GM19023 (cell line): ENCODE measurements around the gene ANGPTL5.
"Not testable (repeated sequence)": the region's sequence is repeated elsewhere in the genome, so short reads cannot be mapped to it uniquely, and the experiment has no call there.

Experiments used
- ATAC-seq: cut with Tn5 transposase; IDR thresholded peaks from one replicate; pipeline ENCODE4 v1.9.1; 2021; ENCODE audit warnings: mild to moderate bottlenecking, moderate library complexity; ENCODE audit not compliant: unreplicated experiment

The ANGPTL5 gene

DNA sequence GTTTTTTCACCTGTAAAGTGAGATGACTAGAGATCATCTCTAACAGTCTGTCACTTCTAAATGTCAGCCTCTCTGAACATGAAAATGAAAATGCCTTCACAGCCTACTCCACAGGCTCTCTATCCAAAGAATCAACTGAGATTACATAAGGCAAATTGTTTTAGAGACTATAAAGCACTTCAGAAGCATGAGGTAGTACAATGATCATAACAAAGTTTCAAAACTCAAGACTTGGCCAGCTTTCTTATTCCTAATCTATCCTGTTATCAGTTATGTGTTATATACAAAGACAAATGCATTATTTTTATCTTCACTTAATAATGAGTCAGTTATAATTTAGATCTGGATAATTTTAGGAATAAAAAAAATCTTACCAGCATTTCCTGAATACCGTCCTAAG, 21.8 kb downstream of the ANGPTL5 start:
- no peak for ATAC-seq

DNA sequence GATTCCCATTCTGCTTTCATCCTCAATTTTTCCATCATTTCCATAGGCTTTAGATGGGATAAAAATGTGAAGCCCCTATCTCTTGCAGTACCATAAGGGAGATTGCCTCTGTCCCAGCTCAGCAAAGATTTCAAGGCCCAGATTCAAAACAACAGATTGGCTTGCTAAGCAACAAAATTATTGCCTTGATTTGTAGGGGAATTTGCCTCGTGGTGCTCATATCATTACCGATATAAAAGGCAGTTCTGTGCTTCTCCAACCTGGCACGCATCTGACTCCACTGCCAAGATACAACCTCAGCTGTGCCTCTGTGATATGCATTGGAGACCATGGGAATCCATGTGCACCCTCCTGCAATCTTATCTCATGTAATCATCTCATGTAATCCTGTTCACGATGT, 26.6 kb downstream of the ANGPTL5 start:
- no peak for ATAC-seq

DNA sequence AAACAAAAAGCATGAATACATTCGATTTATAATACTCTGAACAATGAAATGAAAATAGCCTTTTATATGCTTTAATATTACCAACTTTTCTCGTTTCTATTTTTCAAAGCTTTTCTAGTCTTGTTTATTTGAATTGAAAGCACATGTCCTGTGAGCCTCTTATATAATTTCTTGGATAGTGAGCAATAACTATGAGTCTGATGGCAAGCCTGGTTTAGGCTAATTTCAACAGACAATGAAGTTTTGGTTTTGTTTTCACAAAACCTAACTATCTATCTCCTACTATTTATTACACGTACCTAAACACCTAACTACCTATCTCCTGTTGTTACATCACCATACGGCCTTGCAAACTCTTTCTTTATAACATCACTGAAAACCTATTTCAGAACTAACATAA, 30.7 kb downstream of the ANGPTL5 start:
- ATAC-seq, result no peak

DNA sequence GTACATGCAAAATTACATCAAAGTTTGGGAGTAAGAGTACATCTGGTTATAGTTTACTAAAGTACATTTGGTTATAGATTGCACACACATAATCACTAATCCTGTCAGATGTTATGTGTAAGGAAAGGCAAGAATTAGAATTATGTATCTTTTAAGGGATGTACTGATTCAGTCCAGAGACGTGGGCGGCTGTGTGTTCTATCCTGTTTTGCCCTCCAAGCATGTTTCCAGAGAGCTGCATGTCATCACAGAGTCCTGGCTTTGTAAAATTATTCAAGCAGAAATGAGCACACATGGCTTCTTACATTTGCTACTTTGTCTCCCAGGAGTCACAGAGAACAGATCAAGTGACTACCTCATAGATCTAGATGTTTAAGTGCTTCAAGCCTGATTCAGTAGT, 34.7 kb downstream of the ANGPTL5 start:
- no peak for ATAC-seq

DNA sequence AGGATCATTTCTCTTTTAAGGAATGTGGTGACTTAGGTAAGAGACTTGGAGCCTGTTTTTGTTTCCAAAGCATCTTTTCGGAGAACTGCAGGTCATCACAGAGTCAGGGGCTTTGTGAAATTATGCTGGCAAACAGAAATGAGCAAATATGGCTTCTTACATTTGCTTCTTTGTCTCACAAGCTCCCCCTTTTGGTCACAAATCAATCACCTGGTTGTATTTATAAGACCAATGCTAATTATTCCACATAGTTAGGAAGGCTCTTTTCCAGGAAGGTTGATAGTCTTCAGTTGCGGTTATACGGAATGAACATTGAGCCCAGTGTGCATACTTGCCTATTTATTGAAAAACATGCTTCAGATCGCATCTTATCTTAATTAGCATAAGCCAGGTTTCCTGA, 36.1 kb downstream of the ANGPTL5 start:
- ATAC-seq, result no peak

DNA sequence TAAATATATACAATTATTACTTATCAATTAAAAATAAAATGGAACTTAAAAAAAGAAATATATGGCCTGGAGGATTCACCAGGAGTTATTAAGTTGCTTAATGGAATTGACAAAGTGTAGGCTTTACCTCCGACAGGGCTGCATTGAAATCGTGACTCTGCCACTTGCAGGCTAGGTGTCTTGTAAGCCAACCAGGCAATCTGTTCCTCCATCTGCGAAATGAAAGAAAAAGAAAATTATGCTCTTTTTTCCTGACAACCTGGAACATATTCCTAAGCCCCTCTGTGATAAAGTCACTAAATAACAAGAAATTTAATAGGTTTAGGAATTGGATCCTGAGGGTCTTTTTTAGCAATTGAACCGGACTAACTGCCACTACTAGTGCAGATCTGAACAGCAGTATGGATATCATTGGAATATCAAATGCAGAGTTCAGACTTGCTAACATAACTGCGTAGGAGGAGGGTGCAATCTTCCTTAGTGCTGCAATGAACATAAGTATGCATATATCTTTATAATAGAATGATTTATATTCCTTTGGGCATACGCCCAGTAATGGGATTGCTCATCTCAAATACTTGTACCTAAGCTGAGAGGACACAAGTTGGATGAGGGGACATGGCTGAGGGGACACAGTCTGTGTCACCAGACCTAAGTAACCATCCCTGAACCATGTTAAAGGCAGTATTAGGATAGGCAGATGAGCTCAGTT, 44.0 kb downstream of the ANGPTL5 start:
- ATAC-seq, result no peak

DNA sequence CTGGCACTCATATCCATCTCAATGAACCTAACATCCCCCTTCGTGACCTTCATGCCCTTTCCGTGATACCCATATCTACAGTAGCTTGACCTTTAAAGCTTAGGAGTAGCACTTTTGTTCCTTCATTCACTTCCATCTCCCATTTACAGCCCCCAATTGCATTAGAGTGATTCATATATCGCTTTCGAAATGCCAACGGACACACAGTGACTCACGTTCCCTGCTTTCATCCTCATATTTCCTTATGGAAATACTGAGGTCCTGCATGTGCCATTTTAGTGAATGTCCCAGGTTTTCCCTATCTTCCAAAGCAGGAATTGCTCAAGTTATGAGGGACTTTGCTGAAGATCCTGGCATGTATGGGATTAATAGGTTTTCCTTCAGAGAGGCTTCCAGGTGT, 45.8 kb downstream of the ANGPTL5 start:
- ATAC-seq, result no peak

DNA sequence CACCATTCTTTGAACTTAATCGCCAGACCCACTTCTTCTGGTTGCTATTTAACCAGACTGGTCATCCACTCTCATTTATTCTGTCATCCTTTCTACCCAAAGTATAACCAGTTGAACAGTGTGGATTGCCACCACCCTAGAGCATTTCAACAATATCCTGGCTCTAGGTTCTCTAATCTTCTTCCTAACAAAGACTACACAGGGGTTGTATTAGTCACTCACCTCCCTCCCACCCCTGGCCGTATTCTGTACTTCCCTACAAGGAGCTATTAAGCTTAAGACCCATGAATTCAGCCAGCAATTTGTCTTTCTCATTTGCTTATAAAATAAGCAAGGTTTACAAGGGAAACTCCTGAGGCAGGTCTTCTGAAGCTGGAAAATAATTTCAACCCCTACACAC, 48.4 kb downstream of the ANGPTL5 start:
- no peak for ATAC-seq

DNA sequence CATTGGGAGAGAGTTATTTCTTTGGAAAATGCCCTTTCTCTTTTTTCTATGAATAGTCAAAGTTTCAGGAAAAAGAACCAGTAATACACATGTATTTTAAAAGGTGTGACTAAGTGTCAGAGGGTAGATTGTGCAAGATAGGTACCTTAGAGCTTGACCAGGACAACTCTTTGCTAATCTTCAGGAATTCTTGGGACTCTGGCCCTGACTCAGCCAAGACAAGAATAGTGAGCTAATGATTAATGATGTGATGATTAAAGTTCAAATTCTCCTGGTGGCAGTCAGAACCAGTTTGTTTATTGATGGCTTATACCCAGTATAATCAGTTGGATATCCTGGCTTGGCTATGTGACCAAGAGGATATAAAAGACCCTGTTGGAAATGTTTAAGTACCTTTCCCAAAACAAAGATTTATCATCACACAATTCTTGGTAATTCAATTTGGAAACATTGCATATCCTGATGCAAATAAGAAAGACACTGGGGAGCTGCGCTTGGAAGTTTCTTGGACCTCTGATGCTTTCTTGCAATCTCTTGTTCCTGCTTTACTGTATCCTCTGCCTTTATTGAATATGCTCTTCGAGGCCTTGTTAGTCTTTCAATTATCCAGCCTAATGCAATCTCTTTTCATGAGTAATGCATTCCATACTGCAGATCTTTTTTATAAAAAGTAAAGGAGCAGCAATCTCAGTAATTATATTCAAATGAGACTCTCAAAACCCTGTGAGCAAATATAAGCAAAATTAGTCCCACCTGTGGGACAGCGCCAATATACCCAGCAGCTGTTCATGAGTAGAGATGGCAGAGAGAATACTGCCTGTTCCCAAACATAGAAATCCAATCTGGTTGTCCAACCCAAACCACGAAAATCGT, 49.5 kb downstream of the ANGPTL5 start:
- ATAC-seq, result no peak

DNA sequence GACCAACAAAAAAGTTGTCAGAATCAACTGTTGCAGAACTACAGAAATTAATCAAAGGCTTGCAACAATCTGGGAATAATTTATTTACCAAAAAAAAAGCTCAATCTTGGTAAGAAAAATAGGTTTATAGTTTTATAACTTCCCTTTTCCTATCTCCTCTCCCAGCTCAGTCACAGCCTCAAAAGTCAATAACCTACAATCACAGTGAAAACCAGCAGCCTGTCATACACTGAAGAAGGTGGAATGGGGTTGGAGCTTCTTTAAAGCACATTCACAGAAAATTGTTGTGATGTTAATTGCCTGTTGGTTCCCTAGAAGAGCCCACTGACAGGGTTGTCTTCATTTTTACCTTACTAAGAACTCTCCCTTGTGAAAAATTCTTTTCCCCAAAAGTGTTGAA, 52.2 kb downstream of the ANGPTL5 start:
- no peak for ATAC-seq

DNA sequence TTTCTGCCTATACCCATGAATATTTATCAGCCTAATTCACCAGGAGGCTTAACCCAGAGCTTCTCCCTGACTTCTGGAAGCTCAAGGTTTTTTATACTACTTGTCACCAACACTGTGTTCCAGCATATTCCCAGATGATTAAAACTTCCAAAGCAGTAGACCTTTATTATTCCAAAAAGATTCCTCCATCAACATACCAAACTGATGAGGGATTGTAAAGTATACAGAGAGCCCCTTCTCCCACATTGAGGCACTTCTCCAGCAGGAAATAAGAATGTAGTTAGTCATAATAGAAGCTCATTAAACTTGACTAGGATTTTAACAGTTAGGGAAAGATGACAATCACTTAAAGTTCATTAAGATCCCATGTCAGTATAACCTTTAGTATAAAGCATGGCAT, 53.0 kb downstream of the ANGPTL5 start:
- ATAC-seq, result no peak

DNA sequence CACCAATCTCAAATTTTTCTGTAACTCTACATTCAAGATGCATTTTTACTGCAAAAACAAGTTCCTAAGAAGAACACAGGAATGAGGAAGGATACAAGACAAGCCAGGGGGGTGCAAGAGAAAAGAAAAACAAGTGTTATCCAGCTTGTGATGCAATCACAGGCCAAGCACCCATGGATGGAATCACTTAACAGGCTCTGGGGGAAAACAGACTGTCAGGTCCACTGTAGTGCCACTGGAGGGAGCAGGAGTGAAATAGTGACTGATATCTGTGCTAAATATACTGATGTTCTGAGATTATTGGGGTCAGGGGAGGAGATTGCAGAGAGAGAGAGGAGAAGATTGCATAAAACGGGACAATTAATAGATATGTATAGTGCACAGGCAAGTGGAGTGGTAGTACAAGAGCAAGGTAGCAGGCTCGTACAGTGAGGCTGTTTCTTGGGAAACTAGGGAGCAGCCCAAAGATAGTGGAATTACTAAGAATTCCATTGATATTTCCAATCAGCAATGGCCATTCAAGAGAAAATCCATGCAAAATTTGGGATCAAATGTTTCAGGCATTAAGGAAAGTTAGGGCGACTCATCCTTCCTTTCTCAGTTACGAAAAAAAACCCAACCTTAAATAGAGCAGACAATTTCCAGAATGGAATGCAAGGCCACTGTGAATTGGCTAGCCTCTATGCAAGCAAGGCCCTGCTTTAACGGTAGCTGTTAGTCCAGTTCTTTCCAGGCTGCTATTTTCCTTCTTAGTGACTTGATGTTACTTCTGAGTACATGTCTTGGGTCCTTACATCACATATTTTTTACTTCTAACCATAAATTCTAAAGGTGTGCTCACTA, 53.7 kb downstream of the ANGPTL5 start:
- no peak for ATAC-seq

DNA sequence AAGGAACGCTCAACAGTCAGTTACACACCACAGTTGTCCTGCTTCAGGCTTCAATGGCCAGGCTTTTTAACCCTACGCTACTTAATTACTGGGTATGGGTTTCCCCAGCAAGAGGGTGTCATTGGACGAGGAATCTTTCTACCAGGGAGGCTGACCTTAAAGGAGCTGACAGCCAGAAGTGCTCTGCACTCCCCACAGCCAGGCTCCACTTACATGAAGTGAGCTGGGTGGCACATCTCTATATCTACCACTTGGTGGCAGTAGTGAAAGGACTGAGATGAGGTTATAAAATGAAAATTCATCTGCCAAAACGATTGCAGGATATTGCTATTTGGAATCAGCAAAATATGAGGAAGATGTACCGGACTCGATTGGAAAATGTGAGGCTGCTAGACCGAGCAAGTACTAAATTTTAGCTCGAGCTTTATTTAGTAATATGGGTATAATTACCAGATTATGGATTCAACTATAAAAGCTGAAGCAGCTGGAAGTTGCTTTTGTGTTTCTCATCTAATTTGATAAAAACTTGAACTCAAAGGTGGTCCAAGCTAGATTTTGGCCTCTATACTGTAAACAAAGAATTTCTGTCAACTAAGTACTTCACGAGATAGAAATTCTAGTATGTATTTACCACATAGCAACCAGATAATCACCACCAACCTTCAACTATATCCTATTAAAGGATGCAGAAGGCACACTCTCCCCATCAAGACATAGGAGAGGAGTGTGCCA, 55.5 kb downstream of the ANGPTL5 start:
- ATAC-seq, result peak; percentile 84

DNA sequence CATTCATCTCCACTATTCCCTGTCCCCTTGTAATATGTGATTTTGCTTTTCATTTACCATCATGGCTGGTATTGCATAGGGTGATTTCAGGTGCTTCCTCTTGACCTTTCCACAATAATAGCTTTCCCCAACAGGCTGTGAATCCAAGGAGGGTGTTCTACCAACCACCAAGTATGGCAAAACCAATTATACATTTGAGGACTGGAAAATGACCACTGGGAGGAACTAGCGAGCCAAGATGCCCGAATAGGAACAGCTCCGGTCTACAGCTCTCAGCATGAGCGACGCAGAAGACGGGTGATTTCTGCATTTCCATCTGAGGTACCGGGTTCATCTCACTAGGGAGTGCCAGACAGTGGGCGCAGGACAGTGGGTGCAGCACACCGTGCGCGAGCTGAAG, 64.1 kb downstream of the ANGPTL5 start:
- not testable (repeated sequence) for ATAC-seq

DNA sequence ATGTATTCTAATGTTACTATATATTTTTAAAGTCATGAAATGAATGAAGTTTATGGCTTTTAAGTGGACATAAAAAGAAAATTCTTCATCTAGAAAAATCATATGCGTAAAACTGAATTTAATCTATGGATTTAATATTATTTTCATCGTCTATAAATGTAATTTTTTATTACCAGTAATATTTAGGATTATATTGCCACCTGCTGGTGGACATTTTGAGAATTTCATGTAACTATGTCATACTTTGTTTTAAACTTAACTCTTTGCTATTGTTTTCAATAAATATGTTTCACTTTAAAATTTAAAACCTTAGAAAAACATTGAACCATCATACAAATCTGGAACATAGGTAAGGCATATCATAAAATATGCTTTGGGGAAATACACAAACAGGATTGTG, 68.1 kb downstream of the ANGPTL5 start:
- no peak for ATAC-seq

DNA sequence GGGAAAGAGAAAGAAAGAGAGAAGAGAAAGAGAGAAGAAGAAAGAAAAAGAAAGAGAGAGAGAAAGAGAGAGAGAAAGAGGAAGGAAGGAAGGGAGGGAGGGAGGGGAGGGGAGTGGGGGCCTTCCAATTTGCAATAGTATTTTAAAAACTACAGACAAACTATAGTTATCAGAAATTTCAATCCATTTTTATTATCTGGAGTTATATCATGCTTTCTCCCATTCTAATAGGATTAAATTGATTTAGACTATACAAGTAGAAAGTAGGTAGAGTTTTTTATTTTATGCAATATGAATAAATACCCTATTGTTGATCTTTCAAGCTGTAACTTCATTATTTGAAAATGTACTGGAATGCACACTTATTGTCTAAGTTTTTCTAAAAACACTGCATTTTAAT, 71.7 kb downstream of the ANGPTL5 start:
- ATAC-seq, result no peak

DNA sequence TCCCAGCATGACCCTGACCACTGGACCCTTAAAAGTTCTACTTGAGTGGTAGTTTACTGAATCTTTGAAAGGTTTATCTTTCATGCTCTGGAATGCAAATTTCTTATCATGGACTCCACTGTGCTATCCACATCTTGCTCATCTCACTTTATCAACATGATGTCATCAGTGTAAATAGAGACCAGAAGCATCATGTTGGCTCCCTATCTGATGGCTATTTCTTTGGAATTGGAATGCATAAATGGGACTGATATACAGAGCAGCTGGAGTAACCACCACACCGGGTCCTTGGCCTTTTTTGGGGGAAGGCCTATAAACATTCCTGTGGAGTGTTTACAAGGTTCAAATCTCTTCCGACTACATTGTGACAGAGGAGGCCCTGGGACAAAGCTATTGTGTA, 75.6 kb downstream of the ANGPTL5 start:
- no peak for ATAC-seq
